GM19240 (cell line): ENCODE results near the gene CTNNBL1.

ENCODE experiments used
- DNase-seq: peaks from one replicate; pipeline ENCODE4 v3.0.0; 2011; ENCODE audit warnings: low spot score; ENCODE audit not compliant: insufficient read length

CTNNBL1 gene

GRCh38 chr20:37816003-37816402 lies 122.2 kb downstream of the CTNNBL1 start:
- DNase-seq, result no peak

GRCh38 chr20:37816726-37817125 lies 122.9 kb downstream of the CTNNBL1 start:
- no peak for DNase-seq

GRCh38 chr20:37821696-37822095 lies 127.9 kb downstream of the CTNNBL1 start:
- no peak for DNase-seq

- DNase-seq, result no peak
These were observed 128.3 kb downstream of the CTNNBL1 start for GRCh38 chr20:37822141-37822601.

- no peak for DNase-seq
These were observed 129.6 kb downstream of the CTNNBL1 start for GRCh38 chr20:37823296-37823980.

- no peak for DNase-seq
These were observed 133.8 kb downstream of the CTNNBL1 start for GRCh38 chr20:37827605-37828004.

GRCh38 chr20:37828684-37829083 lies 134.9 kb downstream of the CTNNBL1 start:
- DNase-seq, result no peak

- DNase-seq, result no peak
These were observed 135.3 kb downstream of the CTNNBL1 start for GRCh38 chr20:37829128-37829527.

GRCh38 chr20:37833221-37833896 lies 139.5 kb downstream of the CTNNBL1 start:
- DNase-seq, result no peak

- DNase-seq, result no peak
These were observed 143.1 kb downstream of the CTNNBL1 start for GRCh38 chr20:37836926-37837325.

GRCh38 chr20:37837924-37838323 lies 144.1 kb downstream of the CTNNBL1 start:
- no peak for DNase-seq

- DNase-seq, result no peak
These were observed 145.1 kb downstream of the CTNNBL1 start for GRCh38 chr20:37838769-37839431.

GRCh38 chr20:37839432-37839827 lies 145.6 kb downstream of the CTNNBL1 start:
- no peak for DNase-seq

- DNase-seq, result no peak
These were observed 146.1 kb downstream of the CTNNBL1 start for GRCh38 chr20:37839955-37840354.

- DNase-seq, result no peak
These were observed 147.6 kb downstream of the CTNNBL1 start for GRCh38 chr20:37841389-37841788.

- no peak for DNase-seq
These were observed 148.1 kb downstream of the CTNNBL1 start for GRCh38 chr20:37841971-37842370.

- no peak for DNase-seq
These were observed 151.4 kb downstream of the CTNNBL1 start for GRCh38 chr20:37845241-37845681.

GRCh38 chr20:37845878-37846277 lies 152.0 kb downstream of the CTNNBL1 start:
- DNase-seq, result no peak

GRCh38 chr20:37846573-37846972 lies 152.7 kb downstream of the CTNNBL1 start:
- no peak for DNase-seq

- no peak for DNase-seq
These were observed 154.9 kb downstream of the CTNNBL1 start for GRCh38 chr20:37848706-37849105.

- DNase-seq, result no peak
These were observed 155.3 kb downstream of the CTNNBL1 start for GRCh38 chr20:37849156-37849555.

- DNase-seq, result no peak
These were observed 155.7 kb downstream of the CTNNBL1 start for GRCh38 chr20:37849566-37849965.
